ENCODE data around the gene CTXN1.
A peak's percentile ranks its signal among the peaks of the same experiment; 100 is the strongest.
"Not testable (repeated sequence)": the region's sequence is repeated elsewhere in the genome, so short reads cannot be mapped to it uniquely, and the experiment has no call there.

Gene CTXN1
- long read RNA-seq, donor 1, transcript CTXN1-201 (2 exons, 1,274 nt), result major isoform, 36 of 36 reads
- long read RNA-seq, donor 1, partial matches to known transcripts, result 0 of 36 reads
- long read RNA-seq, donor 1, other reads (novel, unspliced or antisense), result 0 of 36 reads
- long read RNA-seq, donor 2, transcript CTXN1-201 (2 exons, 1,274 nt), result major isoform, 28 of 28 reads
- long read RNA-seq, donor 2, partial matches to known transcripts, result 0 of 28 reads
- long read RNA-seq, donor 2, other reads (novel, unspliced or antisense), result 0 of 28 reads
- long read RNA-seq, donor 3, transcript CTXN1-201 (2 exons, 1,274 nt), result major isoform, 22 of 22 reads
- long read RNA-seq, donor 3, partial matches to known transcripts, result 0 of 22 reads
- long read RNA-seq, donor 3, other reads (novel, unspliced or antisense), result 0 of 22 reads
- long read RNA-seq, donor 4, transcript CTXN1-201 (2 exons, 1,274 nt), result major isoform, 43 of 43 reads
- long read RNA-seq, donor 4, partial matches to known transcripts, result 0 of 43 reads
- long read RNA-seq, donor 4, other reads (novel, unspliced or antisense), result 0 of 43 reads
- long read RNA-seq, donor 5, transcript CTXN1-201 (2 exons, 1,274 nt), result major isoform, 56 of 56 reads
- long read RNA-seq, donor 5, partial matches to known transcripts, result 0 of 56 reads
- long read RNA-seq, donor 5, other reads (novel, unspliced or antisense), result 0 of 56 reads
- long read RNA-seq, donor 6, transcript CTXN1-201 (2 exons, 1,274 nt), result major isoform, 41 of 41 reads
- long read RNA-seq, donor 6, partial matches to known transcripts, result 0 of 41 reads
- long read RNA-seq, donor 6, other reads (novel, unspliced or antisense), result 0 of 41 reads
- long read RNA-seq, donor 7, result 0 reads
- long read RNA-seq, donor 8, transcript CTXN1-201 (2 exons, 1,274 nt), result major isoform, 47 of 47 reads
- long read RNA-seq, donor 8, partial matches to known transcripts, result 0 of 47 reads
- long read RNA-seq, donor 8, other reads (novel, unspliced or antisense), result 0 of 47 reads

GRCh38 chr19:7926021-7926726 lies at the start of gene CTXN1:
TSS of gene CTXN1 (minus strand) at chr19:7926135. CDS start at chr19:7925538, 597 bp downstream.
- DNase-seq, result peak; percentile 78

GRCh38 chr19:7975037-7975436 lies 49.1 kb upstream of the CTXN1 start:
- no peak for DNase-seq

GRCh38 chr19:7973883-7974282 lies 47.9 kb upstream of the CTXN1 start:
- no peak for DNase-seq

GRCh38 chr19:7971553-7972520 lies 45.9 kb upstream of the CTXN1 start:
- no peak for DNase-seq

GRCh38 chr19:7970716-7971448 lies 44.9 kb upstream of the CTXN1 start:
- DNase-seq, result no peak

DNA sequence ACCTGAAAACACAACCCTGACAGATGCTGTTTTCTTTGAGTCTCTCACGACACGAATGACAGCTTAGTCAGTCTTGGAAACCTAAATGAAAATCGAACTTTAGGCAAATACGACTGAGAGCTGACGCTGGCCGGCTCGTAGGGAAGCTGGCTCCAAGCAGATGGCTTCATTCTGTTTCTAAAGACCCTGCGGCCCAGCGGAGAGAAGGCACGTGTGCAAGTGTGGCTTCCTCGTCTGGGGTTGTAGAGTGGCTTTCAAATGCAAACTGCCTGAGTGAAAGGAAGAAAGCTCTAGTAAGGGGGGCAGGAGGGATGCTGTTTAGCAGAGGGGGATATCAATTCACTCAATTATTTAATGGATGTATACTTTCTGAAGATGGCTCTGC lies 43.6 kb upstream of the CTXN1 start:
- no peak for DNase-seq

GRCh38 chr19:7968796-7969554 lies 43.0 kb upstream of the CTXN1 start:
- DNase-seq, result no peak

- DNase-seq, result no peak
Measured at GRCh38 chr19:7968008-7968795, 42.3 kb upstream of the CTXN1 start.

DNA sequence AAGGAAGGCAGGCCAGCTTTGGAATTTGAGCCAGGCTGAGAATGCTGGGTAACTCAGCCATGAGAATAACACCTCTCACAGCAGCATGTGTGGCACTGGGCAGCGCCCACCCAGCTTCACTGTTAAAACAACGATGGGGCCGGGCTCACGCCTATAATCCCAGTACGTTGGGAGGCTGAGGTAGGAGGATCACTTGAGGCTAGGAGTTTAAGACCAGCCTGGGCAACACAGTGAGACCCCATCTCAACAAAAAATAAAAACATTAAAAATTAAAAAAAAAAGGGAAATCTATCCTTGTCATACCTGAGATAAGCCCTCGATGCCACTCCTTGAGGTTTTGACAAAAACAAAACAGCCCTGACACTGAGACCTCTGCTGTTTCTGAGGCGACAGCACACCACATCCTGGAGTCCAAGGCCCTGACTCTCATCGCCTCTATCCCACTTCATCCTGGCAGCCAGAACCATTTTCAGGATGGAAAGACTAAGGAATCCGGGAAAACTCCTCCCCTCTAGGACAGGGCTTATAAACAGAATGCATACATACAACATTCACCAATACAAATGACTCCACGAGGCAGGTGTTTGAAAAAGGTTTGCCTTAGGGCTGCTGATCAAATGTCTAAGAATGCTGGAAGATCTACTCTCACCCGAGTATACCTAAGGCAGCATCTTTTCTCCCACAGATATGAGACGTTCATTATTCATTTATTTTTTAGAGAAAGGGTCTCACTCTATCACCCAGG lies 40.2 kb upstream of the CTXN1 start:
- no peak for DNase-seq

DNA sequence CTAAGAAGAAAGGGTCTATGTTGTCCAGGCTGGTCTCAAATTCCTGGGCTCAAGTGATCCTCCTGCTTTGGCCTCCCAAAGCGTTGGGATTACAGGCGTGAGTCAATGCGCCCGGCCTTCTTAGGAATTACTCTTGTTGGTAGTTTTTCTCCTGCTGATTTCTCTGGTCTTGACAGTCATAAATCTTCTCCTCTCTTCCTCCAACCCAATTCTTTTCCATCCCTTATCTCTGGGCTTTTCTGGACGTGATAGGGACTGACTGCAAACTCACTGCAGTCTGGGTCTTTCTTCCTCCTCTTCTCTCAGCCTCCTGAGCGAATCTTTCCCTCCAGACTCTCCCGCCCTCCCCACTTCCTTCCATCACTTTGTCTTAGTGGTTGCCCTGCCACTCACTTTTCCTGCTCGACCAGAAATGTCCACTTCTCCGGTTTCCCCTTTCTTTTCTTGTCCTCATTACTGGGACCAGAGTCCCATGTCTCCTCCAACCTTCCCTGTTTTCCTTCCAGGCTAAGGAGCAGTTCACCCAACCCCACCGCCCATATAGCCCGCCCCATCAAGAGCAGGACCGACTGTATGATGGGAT lies 39.4 kb upstream of the CTXN1 start:
- no peak for DNase-seq

- DNase-seq, result no peak
Measured at GRCh38 chr19:7963566-7963965, 37.6 kb upstream of the CTXN1 start.

DNA sequence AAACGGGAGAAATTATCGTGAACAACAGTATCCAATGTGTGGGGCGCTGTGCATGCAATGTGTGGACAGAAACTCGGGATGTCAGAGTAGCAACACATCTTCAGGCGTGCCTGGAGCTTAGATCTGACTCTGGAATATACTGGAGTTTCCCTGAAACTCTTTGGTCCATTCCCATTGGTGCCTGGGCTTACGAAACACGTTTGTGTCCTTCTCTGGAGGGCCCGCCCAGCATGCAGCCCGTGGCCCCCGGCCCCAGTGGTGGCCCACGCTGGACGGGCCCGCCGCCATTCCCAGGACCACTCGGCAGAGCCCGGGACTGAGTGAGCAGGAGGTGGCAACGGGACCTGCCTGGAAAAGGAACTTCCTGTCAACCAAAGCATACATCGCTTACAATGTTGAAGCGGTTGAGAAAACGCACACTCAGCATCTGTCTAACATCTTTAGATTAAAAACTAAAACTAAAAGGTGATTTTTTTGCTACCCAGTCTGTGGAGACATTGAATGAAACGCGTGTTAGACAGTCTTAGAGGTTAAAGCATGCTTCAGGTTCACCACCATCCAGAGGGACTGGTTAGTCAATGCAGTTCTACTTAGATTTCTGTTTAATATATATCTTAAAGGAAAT lies 36.8 kb upstream of the CTXN1 start:
- DNase-seq, result no peak

- DNase-seq, result no peak
Measured at GRCh38 chr19:7961920-7962626, 36.1 kb upstream of the CTXN1 start.

DNA sequence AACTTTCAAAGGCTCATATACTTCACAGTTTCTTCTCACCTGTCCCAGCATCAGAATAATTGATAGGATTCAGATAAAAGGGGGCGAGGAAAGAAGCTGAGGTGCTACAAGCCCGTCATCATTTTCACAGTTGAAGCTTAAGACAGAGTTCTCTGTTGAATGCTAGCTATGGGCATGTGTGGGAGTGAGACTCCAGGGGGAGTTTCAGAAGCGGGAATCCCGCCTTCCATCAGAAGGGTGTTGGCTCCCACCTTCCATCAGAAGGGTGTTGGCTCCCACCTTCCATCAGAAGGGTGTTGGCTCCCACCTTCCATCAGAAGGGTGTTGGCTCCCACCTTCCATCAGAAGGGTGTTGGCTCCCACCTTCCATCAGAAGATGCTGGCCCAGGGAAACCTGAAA lies 35.1 kb upstream of the CTXN1 start:
- not testable (repeated sequence) for DNase-seq

- DNase-seq, result no peak
Measured at GRCh38 chr19:7959211-7959610, 33.3 kb upstream of the CTXN1 start.

GRCh38 chr19:7955696-7956095 lies 29.8 kb upstream of the CTXN1 start:
- DNase-seq, result no peak

DNA sequence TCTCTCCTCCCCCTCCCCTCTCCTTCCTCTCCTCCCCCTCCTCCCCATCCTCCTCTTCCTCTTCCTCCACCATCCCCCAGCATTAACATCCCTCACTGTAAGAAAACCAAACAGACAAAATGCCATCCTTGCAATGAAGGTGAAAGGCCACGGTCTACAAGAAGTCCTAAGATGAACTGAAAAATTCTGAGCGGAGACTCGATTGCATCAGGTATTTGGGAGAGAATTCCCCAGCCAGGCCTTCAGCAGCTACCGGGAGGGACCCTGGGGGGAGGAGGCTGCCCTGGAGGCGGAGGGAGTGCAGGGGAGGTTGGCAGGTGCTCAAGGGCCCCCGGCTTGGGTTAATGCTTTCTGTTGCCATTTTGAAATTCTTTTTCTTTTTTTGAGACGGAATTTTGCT lies 27.6 kb upstream of the CTXN1 start:
- DNase-seq, result no peak
